Lung (tissue), 12 donors: ENCODE results near the gene KRT12. TPM values are rescaled to one million over a fixed set of nuclear protein-coding genes. Genes with fewer than 3 reads are reported as not detected.

Experiments used
- ATAC-seq: fragments of 200-7000 bp; cut with Tn5 transposase; one replicate; pipeline ENCODE4 v1.9.1; 2020; ENCODE audit warnings: moderate number of reproducible peaks; ENCODE audit not compliant: insufficient read depth, low FRiP score
- DNase-seq, 3 donors: peaks; one replicate each; pipeline ENCODE4 v3.0.0-alpha.2; 2013 to 2017
- H3K27ac ChIP-seq, 2 donors: one replicate each; pipeline ENCODE4 v1.5.1; 2013; ENCODE audit warnings: mild to moderate bottlenecking in 2 of 2, moderate library complexity in 2 of 2, control low read depth in 1 of 2, inconsistent platforms in 1 of 2, low read depth in 1 of 2, low read length in 1 of 2
- H3K27me3 ChIP-seq, 3 donors: one replicate each; pipeline ENCODE4 v1.5.1; 2013; ENCODE audit warnings: low read length in 2 of 3; ENCODE audit not compliant: control insufficient read depth in 3 of 3, insufficient read depth in 3 of 3
- H3K36me3 ChIP-seq, 4 donors: one replicate each; pipeline ENCODE4 v1.5.1; 2013; ENCODE audit warnings: low read length in 4 of 4, mild to moderate bottlenecking in 1 of 4, moderate library complexity in 1 of 4; ENCODE audit not compliant: control insufficient read depth in 4 of 4, insufficient read depth in 4 of 4
- H3K4me1 ChIP-seq, 5 donors: one replicate each; pipeline ENCODE4 v1.5.1; 2013; ENCODE audit warnings: low read length in 5 of 5, mild to moderate bottlenecking in 2 of 5, moderate library complexity in 1 of 5; ENCODE audit not compliant: control insufficient read depth in 5 of 5, insufficient read depth in 5 of 5
- H3K4me3 ChIP-seq: one replicate; pipeline ENCODE4 v1.5.1; 2013; ENCODE audit warnings: mild to moderate bottlenecking, control low read depth, moderate library complexity
- H3K9ac ChIP-seq, 2 donors: one replicate each; pipeline ENCODE4 v1.5.1; 2013; ENCODE audit warnings: low read length in 2 of 2, control low read depth in 1 of 2; ENCODE audit not compliant: insufficient read depth in 1 of 2
- H3K9me3 ChIP-seq, 4 donors: one replicate each; pipeline ENCODE4 v1.5.1; 2013; ENCODE audit warnings: low read length in 3 of 4, mild to moderate bottlenecking in 1 of 4, moderate library complexity in 1 of 4; ENCODE audit not compliant: control insufficient read depth in 4 of 4, insufficient read depth in 3 of 4
- CTCF ChIP-seq: IDR thresholded peaks from 2 replicates; pipeline ENCODE4 v1.5.1; 2012; ENCODE audit warnings: mild to moderate bottlenecking; ENCODE audit errors: control extremely low read depth, extremely low read depth
- WGBS, 2 donors: extraction: QIAGEN DNeasy Blood & Tissue Kit; methylation state at CpG; one replicate each; pipeline ENCODE4 v1.1.7; 2013; 5-methylcytosine and 5-hydroxymethylcytosine counted together
- polyA plus RNA-seq, 2 donors: library from polyadenylated mRNA; stranded (reverse); fragments of 200-250 nt; gene quantifications; one replicate each; pipeline ENCODE4 v1.2.1, GENCODE V29; 2013
- total RNA-seq, 2 donors: library from RNA; depleted of rRNA in 1 of 2; stranded (reverse); fragments of >200 nt in 1 of 2; gene quantifications; one replicate each; pipeline ENCODE4 v1.2.1, GENCODE V29; 2014 to 2021
- donor health status: control.
- donor health status: control.
- donor health status: Bipolar disorder and iron deficiency.
- donor health status: healthy.
- donor health status: DM: yes; HTN: yes; CAD: no.

The KRT12 gene
- total and polyA plus RNA-seq, 4 donors: not detected

GRCh38 chr17:40895106-40895730 is 28.2 kb upstream of the KRT12 start:
- ATAC-seq: no peak
- Histone ChIP-seq H3K27ac (no peak overlapping the region), H3K4me3 (no peak overlapping the region), H3K36me3 (no peaks in the 10 kb centered on the region), H3K27me3 (peaks cover 0 to 8% (median 5%) of the 10 kb centered on the region in 3 donors), H3K9ac (no peak overlapping the region), H3K4me1 (no peaks in the 10 kb centered on the region), H3K9me3 (no peaks in the 10 kb centered on the region)
- TF ChIP-seq CTCF: no peak
- DNase-seq: no peak
- 65 to 67% methylated on average over 9 of the region's 9 CpGs for WGBS, 2 donors

- no peak overlapping the region for H3K9ac ChIP-seq
- H3K9me3 ChIP-seq: no peaks in the 10 kb centered on the region
- H3K27ac ChIP-seq: no peak overlapping the region
- no peaks in the 10 kb centered on the region for H3K4me1 ChIP-seq
- H3K27me3 ChIP-seq: peaks cover 0 to 2% (median 0%) of the 10 kb centered on the region in 3 donors
- H3K36me3 ChIP-seq: no peaks in the 10 kb centered on the region
- ATAC-seq (no peak), DNase-seq (peak in 1 of 3 donors; percentile 4)
- WGBS, 2 donors: 70 to 85% methylated on average over 2 of the region's 2 CpGs
- TF ChIP-seq CTCF: no peak
- H3K4me3 ChIP-seq: no peak overlapping the region
Observed at GRCh38 chr17:40888196-40888720, 21.2 kb upstream of the KRT12 start.

- Histone ChIP-seq H3K9me3 (no peaks in the 10 kb centered on the region), H3K9ac (no peak overlapping the region), H3K27me3 (peaks cover 0 to 2% (median 0%) of the 10 kb centered on the region in 3 donors), H3K27ac (no peak overlapping the region), H3K4me3 (no peak overlapping the region), H3K36me3 (no peaks in the 10 kb centered on the region), H3K4me1 (no peaks in the 10 kb centered on the region)
- no peak for TF ChIP-seq CTCF
- ATAC-seq (no peak), DNase-seq (no peak)
- WGBS, 2 donors: 57 to 89% methylated on average over 3 of the region's 3 CpGs
Observed at GRCh38 chr17:40886090-40886489, 19.1 kb upstream of the KRT12 start.
